Fibroblast of skin of back (primary cell): ENCODE results near the gene TSPYL1.
"Not testable (repeated sequence)": the region's sequence is repeated elsewhere in the genome, so short reads cannot be mapped to it uniquely, and the experiment has no call there.

Experiments used
- DNase-seq: peaks from one replicate; pipeline ENCODE4 v3.0.0-alpha.2; 2013

The TSPYL1 gene

GRCh38 chr6:116292553-116292952 lies 12.8 kb upstream of the TSPYL1 start:
- DNase-seq: no peak

GRCh38 chr6:116291701-116292396 lies 12.1 kb upstream of the TSPYL1 start:
- DNase-seq: peak; percentile 28

- no peak for DNase-seq
Measured at GRCh38 chr6:116290799-116291198, 11.1 kb upstream of the TSPYL1 start.

DNA sequence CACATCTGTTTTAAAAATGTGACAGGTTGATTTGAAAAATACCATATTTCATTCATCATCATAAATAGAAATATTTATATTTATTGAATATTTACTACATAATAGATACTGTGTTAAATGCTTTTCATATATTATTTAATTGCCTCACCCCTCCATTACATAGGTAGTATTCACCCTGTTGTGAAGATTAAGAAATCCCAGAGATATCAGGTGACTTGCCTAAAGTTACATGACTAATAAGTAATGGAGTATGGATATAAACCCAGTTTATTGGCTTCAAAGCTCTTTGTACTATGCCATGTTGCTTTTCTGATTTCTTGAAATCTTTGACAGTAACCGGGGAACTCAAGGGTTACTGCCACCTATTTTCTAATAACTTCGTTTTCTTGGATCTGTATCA lies 10.1 kb upstream of the TSPYL1 start:
- no peak for DNase-seq

GRCh38 chr6:116287689-116288282 lies 8.1 kb upstream of the TSPYL1 start:
- peak; percentile 60 for DNase-seq

GRCh38 chr6:116286773-116287358 lies 7.1 kb upstream of the TSPYL1 start:
- DNase-seq: no peak

GRCh38 chr6:116284984-116285383 lies 5.3 kb upstream of the TSPYL1 start:
- not testable (repeated sequence) for DNase-seq

GRCh38 chr6:116283191-116283590 lies 3.5 kb upstream of the TSPYL1 start:
- no peak for DNase-seq

- no peak for DNase-seq
Measured at GRCh38 chr6:116282698-116283097, 3.0 kb upstream of the TSPYL1 start.

- no peak for DNase-seq
Measured at GRCh38 chr6:116280933-116281316, 1.2 kb upstream of the TSPYL1 start.

DNA sequence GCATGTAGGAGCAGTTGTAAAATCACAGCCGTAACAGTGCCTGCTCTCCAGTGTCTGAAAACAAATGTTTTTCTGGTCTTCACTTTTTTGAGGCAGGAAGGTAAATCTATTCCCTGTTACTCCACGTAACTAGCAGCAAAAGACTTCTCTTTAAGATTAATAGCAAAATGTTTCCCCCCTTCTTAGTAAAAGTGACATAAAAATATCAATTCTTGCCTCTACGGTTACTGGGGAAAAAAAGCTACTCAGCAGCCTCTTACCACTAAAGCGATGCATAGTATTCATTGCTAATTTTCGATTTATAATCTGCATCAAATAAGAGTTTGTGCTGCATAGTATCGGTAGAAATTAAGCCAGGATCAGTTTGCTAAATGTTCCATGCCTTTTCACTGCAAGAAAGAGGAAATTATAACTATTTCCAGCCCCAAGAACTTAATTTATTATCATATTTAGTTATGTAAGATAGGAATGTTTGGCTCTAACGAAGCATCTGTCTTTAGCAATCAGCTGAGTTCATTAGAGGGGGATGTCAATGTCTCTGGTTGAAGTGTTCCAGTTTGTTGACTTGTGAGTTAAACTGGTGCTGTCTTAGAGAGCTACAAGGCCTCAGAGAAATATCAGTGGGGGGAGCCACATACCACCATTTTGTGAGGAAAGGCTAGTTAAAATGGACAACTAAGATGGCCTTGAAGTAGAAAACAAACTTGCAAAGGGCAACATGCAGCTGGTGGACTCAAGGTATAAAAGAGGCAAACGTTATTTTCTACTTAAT lies 617 bp upstream of the TSPYL1 start:
- DNase-seq: no peak

GRCh38 chr6:116278854-116279231 lies 887 bp downstream of the TSPYL1 start:
- DNase-seq: peak; percentile 24

GRCh38 chr6:116278481-116278829 lies 1.3 kb downstream of the TSPYL1 start:
- DNase-seq: no peak

- DNase-seq: no peak
Measured at GRCh38 chr6:116277124-116277523, 2.6 kb downstream of the TSPYL1 start.

- no peak for DNase-seq
Measured at GRCh38 chr6:116271149-116271708, 8.5 kb downstream of the TSPYL1 start.

GRCh38 chr6:116268589-116269293 lies 11.0 kb downstream of the TSPYL1 start:
- DNase-seq: peak; percentile 87

- peak; percentile 57 for DNase-seq
Measured at GRCh38 chr6:116267836-116268588, 11.7 kb downstream of the TSPYL1 start.

DNA sequence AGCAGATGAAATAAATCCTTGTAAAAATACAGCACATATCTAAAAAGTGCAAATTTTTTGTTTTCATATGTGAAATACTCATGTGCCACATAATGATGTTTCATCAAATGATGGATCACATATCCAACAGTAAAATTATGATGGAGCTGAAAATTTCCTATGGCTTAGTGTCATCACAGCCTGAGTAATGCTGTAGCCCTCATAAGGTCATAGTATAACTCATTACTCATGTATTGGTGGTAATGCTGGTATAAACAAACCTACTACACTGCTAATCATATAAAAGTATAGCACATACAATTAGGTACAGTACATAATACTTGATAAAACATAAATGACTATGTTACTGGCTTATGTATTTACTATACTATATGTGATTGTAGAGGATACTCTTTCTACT lies 12.9 kb downstream of the TSPYL1 start:
- DNase-seq: no peak

- DNase-seq: no peak
Measured at GRCh38 chr6:116265041-116265829, 14.5 kb downstream of the TSPYL1 start.

- no peak for DNase-seq
Measured at GRCh38 chr6:116263353-116263752, 16.4 kb downstream of the TSPYL1 start.

DNA sequence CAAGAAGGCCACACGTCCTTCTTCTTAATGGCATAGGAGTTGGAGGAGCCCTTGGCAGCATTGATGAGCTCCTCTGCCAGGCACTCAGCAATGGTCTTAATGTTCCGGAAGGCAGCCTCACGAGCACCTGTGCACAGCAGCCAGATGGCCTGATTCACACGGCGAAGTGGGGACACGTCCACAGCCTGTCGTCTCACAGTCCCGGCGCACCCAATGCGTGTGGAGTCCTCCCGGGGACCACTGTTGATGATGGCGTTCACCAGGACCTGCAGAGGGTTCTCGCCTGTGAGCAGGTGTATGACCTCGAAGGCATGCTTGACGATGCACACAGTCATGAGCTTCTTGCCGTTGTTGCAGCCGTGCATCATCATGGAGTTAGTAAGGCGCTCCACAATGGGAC lies 21.2 kb downstream of the TSPYL1 start:
- no peak for DNase-seq
